HG03060 (cell line): ENCODE data around the gene HES7.

Experiments used
- ATAC-seq: cut with Tn5 transposase; IDR thresholded peaks from one replicate; pipeline ENCODE4 v1.9.1; 2021; ENCODE audit warnings: low read depth, moderate number of reproducible peaks; ENCODE audit not compliant: unreplicated experiment

HES7 gene

DNA sequence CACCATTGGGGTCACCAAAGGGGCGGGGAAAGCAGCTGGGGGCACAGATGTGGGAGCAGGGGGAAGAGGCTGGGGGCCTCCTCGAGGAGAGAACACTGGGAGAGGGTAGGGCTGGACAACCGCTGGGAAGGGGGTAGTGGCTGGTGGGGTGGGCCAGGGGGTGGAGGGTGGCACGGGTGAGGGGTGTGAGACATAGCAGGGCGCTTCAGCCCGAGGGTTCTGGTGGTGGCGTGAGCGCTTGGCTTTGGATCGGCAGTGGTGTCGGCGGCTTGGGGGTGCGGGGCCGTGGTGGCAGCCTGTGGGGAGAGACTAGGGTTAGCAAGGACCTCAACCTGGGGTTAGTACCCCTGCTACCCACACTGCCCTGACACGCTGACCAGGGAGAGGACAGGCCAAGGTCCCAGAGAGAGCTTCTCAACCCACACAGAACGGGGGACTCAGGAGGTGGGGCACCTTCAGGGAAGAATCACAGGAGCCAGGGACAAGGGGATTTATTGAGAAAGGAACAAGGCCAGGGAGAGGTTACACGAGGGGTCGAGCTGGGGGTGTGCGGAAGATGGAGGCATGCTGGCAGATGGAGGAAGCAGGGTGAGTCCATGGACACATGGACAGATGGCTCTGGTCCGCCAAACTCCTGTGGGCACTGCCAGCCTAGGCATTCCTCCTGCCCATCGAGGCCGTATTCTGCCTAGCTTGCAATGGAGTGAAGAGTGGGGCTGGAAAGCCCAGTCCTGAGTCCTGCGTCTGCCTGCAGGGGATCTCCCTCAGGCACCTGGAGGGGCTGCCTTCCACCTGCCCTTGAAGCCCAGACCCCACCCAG is 19.9 kb upstream of the HES7 start:
- no peak for ATAC-seq

DNA sequence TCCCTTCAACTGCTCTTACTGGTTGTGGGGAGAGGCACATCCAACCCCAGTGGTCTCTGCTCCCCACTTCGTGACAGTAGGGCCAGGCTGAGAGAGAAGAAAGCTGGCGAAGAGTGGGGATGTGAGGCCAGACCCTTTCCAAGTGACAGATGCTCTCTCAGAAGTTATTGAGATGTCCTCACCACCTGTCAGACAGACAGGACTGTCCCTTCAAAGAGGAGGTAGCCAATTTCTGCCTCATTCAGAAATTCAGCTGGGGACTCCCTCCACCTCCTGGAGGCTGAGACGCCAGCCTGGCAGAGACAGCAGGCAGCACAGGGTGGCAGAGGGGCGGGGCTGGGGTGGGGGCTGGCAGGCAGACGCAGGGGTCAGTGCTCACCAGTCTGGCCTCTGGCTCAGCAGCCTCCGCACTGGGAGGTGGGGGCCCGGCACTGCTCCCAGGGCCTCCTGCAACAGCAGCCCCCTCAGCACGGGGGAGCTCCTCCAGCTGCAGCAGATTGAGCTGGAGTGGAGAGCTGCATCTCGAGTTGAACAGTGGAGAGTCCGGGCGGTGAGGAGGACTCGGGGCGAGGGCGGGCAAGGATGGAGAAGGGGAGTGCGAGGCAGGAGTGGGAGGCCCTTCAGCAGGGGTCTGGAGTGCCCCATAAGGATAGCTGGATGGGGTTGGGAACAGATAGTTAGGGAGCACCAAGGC is 19.1 kb upstream of the HES7 start:
- no peak for ATAC-seq

DNA sequence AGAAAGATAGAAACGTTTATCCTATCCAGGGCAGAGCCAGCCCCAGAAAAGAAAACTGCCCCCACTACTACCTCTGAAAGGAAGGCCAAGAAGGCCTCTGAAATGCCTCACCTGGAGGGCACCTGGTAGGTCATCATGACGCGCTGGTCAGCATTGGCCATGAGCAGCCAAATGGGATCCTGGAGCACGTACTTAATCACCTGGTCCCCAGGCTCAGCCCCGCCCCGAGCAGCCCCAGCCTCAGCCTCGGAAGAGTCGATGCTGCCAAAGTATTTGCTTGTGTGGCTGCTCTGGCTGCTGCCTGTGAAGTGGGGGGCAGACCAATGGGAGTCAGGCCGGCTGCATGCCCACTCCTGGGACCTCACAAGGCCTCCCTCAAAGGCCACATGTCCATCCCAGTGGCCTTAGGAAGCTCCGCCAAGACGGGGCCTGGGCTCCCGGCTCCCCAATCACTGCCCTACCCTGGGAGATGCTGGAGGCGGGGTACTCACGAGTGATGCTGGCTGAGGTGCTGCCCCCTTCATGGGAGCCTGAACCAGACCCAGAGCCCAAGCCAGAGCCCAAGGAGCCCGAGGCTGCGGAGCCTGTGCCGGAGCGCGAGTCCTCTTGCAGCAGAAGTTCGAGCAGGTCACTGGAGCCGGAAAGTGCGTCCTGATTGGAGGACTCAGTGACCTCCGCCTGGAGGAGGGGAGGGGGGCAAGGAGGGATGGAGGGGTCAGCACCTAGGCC is 18.4 kb upstream of the HES7 start:
- ATAC-seq = no peak

DNA sequence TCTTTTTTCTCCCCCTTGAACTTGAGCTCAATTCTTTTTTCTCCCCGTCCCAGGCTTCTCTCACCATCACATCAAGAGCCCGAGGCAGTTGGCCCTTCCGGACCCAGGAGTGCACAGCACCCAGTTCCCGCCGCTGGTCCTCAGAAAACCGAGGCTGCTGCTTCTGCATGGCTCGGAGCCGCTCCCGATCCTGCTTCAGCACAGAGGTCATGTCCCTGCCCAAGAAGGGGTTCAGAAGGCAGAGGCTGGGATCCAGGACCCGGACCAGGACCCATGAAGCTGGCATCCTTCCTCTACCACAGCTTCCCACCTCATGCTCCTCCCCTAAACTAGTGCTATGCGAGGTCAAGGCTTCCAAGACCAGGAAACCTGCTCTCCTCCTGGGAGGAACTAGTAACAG is 17.8 kb upstream of the HES7 start:
- no peak for ATAC-seq

DNA sequence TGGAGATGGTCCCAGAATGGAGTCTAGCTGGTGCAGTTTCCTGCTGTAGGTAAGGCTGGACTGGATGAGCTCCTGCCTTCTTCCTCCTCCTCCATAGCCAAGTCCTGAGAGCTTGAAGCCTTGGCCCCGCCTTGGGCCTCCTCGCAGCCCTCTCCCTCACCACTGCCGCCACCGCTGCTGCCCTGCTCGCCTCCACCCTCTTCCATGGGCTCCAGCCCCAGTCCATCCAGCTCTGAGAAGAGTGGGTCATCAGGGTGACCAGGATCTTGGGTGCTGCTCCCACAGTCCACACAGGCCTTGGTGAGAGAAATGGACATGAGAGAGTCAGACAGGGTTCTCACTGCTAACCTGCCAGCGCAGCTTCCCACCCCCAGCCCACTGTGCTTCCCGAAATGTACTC is 17.1 kb upstream of the HES7 start:
- no peak for ATAC-seq

DNA sequence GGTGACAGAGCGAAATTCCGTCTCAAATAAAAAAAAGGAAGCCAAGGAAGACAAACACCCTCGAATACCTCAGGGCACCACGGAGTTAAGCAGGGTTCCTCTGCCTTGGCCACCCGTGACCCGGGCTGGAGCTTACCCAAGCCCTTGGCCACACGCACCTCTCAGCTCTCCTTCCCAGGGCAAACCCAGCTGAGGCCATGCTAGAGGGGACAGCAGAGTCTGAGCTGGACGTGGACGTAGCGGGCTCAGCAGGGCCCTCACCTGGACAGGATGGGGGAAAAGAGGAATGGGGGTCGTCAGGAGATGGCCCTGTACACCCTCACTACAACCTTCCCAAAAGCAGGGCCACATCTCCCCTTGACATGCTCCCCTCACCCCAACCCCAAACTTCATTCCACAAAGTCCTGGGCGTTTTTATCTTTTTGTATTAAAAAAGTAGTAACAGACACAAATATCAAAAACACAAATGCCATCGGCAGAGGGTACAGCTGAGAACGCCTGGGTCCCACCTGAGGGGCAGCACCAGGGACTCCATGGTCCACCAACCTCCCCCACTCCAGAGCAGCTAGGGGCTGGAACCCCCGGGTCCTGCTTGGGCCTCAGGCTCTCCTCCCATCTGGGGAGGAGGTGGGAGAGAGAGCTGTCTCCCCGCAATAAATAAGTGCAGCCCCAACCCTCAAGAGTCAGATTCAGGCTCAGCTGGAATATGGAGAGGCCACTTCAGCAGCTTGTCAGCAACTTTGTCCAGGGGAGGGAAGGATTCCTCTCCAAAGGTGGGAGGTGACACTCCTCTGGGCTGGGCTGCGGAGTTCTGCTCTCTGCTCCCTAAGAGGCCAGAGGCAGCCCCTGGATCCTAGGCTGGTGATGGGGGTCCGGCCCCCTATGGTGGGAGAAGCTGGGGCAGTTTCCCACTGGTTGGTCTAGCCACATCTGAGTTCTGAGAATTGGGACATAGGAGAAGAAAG is 16.4 kb upstream of the HES7 start:
- ATAC-seq = no peak

DNA sequence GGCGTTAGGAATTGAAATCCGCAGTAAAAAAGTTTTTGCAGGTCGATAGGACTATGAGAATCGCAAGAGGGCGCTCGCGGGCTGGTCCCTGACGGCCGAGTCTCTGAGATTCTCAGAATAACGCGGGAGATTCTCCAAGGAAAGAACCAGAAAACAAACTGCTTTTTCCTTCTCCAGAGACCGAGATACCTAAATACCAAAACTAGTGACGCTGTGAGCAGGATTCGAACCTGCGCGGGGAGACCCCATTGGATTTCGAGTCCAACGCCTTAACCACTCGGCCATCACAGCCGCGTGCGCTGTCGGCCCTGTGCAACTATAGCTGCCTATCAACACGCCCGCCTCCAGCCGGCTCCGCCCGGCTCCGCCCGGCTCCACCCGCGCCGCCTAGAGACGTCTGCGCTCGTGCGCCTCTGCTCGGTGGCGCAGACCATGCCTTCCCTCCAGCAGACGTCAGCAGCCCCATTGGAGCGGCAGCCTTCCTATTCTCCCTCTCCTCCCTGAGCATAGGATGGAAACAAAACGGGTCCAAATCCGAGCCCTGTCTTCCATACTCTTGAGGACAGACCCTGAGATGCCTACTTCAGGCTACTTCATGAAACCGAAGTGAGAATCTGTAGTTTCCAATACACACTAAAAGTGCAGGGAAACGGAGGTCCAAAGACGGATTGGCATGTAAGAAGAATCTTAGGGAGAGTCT is 14.9 kb upstream of the HES7 start:
- ATAC-seq = peak; percentile 63

DNA sequence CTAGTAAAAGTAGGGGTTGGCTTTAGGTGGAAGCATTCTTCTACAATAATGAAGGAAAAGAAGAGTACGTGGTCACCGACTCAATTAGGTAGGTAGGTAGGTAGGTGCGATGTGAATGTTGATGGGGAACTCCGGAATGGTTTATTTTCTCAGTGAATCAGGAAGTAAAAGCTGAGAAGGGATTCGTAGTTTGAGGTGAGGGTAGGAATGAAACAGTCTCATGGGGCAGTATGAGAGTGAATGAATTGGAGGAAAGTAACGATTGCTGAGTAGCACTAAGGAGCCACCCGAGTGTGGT is 14.4 kb upstream of the HES7 start:
- ATAC-seq = no peak

DNA sequence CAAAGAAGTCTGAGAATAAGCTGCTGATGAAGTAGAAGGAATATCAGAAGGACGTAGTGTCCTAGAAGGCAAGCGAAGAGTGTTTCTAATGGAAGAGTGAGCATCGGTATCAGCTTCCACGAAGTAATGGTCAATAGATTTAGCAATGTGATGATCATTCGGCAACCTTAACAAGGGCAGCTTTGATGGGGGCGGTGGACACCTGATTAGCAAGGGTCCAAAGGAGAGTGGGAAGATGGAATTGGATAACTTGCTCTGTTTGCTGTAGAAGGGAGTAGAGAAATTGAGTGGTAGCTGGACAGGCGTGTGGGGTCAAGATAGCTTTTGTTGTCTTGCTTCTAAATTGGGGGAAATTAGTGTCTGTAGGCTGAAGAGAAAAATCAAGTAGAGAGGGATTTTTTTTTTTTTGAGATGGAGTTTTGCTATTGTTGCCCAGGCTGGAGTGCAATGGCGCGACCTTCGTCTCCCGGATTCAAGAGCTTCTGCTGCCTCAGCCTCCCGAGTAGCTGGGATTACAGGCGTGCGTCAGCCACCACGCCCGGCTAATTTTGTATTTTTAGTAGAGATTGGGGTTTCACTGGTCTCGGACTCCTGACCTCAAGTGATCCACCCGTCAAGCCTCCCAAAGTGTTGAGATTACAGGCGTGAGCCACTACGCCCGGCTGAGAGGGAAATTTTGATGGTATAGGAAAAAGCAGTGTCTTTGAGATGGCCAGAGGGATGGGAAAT is 13.9 kb upstream of the HES7 start:
- ATAC-seq = no peak

DNA sequence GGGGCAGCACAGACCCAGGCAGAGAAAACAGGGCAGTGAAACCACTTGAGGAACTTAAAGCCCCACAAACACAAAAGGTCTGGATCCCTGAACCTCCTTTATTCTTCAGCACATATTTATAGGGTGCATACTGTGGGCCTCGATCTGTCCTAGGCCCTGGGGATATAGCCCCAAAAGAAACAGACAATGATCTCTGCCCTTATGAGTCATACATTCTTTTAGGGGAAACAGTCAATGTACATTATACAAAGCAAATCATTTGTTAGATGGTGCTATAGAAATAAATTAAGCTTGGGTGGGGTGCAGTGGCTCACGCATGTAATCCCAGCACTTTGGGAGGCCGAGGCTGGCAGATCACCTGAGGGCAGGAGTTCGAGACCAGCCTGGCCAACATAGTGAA is 10.0 kb upstream of the HES7 start:
- ATAC-seq = no peak

DNA sequence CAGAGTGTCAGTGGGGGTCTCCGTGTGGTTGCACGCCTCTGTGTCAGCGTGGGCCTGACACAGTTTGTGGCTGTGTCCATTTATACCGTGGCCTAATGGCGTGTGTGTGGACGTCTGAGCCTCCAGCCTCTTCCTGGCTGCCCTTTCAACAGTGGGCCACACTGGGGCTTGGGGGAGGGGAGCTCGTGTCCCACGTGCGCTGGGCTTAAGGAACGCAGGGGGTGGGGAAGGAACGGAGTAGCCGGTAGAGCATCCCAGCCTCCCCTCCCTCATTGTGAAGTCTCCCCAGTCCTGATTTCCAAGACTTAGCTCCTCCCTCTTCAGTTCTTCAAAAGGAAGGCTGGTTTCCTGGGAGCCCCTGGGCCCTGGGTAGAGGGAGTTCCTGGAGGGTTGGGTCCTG is 9.5 kb upstream of the HES7 start:
- ATAC-seq = no peak

DNA sequence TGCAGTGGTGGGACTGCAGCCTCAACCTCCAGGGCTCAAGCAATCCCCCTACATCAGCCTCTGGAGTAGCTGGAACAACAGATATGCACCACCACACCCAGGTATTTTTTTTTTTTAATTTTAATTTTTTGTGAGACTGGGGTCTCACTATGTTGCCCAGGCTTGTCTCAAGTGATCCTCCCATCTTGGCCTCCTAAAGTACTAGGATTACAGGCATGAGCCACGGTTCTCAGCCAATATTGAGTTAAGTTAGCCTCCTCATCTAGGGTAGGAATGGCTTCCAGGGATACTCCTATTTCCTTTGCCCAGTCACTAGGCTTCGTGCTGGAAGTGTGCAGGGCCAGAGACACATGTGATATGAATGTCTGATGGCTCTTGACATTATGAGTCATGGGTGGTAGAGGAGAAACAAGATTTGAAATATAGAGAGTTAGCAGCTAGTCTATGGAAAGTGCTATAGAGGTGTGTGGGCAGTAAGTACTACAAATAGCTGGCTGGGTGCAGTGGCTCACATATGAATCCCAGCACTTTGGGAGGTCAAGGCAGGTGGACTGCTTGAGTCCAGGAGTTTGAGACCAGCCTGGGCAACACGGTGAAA is 8.0 kb upstream of the HES7 start:
- no peak for ATAC-seq

DNA sequence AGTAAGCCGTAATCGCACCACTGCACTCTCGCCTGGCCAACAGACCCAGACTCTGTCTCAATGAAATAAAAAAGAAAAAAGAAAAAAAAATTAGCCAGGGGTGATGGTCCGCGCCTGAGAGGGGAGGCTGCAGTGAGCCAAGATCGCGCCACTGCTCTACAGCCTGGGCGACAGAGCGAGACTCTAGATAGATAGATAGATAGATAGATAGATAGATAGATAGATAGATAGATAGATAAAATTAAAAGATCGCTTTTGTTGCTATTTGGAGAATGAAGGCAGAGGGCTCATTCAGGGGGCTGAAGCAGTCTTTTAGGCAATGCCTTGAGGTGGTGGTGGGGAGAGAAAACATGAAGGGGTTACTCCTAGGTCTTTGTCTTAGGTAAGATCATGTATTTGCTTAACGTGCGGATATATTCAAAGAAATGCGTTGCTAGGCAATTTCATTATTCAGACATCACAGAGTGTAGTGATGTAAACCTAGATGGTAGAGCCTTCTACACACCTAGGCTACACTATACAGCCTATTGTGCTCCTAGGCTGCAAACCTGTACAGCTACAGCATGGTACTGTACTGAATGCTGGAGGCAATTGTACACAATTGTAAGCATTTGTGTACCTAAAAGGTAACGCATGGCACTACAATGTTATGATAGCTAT is 4.3 kb upstream of the HES7 start:
- ATAC-seq = no peak

DNA sequence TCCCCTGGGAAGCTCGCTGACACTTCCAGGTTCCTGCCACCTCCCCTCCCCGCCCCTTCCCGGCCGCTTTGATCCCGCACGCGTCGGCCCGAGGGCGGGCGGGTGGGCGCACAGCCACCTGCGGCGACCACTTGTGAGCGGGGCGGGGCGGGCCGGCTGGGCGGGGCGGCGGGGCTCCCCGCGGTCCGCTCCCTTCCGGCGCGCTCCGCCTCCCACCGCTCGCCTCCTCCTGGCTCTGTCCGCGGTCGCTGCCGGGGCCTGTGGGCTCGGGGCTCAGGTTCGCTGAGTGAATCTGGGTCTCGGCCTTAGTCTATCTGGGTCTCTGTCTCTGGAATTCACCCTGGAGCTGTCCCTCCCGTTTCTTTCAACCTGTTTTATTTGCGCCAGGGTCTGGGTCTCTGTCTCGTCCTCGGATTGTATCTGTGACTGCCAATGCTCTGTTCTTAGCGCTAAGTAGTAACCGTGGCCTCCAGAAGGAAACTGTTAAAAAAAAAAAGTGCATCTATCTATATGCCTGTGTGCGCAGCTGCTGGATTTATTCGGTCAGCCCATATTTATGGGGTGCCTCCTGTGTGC is 2.7 kb upstream of the HES7 start:
- no peak for ATAC-seq

DNA sequence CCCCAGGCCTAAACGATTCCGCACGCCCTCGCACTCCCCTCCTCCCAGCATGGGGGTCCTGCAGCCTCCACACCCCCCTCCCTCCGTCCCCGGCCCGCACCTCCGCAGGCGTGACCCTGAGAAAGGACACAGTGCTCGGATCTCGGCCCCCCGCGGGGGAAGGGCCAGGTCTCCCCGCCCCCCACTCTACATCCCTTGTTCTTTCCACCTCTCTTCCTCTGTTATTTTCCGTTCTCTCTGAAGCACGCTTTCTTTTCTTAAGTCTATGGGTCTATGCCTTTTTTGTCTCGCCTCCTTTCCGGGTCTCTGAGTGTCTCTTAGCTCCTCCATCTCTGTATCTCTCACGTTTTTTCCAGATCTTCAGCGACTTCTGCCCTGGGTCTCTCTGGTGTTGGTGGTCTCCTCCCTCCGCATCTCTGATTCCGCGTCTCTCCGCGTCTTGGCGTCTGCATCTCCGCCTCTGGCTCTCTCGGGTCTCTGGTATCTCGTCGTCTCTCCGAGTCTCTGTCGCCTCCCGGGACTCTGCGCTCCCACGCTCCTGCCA is 2.1 kb upstream of the HES7 start:
- no peak for ATAC-seq

DNA sequence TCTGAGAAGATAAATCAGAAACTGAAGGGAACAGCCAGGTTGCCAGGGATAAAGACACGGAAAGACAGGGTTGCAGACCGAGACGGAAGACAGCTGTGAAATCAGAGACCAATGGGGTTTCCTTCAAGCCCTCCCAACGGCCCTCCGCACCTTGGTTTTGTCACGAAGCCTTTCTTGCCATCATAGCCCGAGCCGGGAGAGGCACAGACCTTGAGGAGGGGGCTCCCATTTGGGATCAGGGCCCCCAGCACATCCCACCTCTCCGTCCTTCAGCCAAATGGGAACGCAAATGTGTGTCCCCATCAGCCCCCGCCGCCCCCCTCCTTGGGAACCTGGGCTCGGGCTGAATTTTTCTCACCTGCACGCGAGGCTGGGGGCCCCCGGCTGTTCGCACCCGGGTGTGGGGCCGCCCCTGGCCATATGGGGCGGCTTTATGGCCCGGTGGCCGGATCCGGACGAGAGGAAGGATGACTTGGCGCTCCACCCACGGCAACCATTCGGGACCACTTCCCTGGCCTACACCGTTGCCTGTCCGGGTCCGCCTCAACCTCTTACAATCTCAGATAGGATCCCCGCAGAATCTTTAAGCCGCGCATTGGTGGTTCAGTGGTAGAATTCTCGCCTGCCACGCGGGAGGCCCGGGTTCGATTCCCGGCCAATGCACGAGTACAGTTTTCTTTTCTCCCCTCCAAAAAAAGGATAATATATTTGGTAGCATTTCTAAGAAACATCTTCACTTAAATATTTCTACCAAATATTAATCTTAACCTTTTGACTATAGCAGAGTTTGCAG is 1.4 kb upstream of the HES7 start:
- ATAC-seq = no peak
